Right lung (tissue), 5 donors: Measurements from ENCODE around the gene TULP4. TPM values are rescaled to one million over a fixed set of nuclear protein-coding genes. Genes with fewer than 3 reads are reported as not detected.

ENCODE experiments used
- DNase-seq, 2 donors: peaks; one replicate each; pipeline ENCODE4 v3.0.0-alpha.2; 2013
- polyA plus RNA-seq, 5 donors: library from polyadenylated mRNA; unstranded; fragments of 120-200 nt; gene quantifications; one replicate each; pipeline versions ENCODE4 v1.2.1 to v1.2.3, GENCODE V29; 2013; ENCODE audit warnings: inconsistent platforms in 1 of 5, low replicate concordance in 1 of 5; ENCODE audit not compliant: insufficient read length in 5 of 5, insufficient read depth in 1 of 5

TULP4 gene
- polyA plus RNA-seq, 5 donors: 13.1 to 20.1 (median 16.9) TPM

DNA sequence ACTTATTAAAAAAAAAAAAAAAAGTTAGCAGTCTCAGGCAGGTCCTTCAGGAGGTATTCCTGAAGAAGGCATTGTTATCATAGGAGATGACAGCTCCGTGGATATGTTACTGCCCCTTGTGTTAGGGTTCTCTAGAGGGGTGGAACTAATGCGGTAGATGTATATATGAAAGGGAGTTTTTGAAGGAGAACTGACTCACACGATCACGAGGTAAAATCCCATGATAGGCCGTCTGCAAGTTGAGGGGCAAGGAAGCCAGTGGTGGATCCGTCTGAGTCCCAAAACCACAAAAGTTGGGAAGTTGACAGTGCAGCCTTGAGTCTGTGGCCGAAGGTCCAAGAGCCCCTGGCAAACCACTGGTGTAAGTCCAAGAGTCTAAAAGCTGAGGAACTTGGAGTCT is 103.4 kb downstream of the TULP4 start:
- no peak for DNase-seq

DNA sequence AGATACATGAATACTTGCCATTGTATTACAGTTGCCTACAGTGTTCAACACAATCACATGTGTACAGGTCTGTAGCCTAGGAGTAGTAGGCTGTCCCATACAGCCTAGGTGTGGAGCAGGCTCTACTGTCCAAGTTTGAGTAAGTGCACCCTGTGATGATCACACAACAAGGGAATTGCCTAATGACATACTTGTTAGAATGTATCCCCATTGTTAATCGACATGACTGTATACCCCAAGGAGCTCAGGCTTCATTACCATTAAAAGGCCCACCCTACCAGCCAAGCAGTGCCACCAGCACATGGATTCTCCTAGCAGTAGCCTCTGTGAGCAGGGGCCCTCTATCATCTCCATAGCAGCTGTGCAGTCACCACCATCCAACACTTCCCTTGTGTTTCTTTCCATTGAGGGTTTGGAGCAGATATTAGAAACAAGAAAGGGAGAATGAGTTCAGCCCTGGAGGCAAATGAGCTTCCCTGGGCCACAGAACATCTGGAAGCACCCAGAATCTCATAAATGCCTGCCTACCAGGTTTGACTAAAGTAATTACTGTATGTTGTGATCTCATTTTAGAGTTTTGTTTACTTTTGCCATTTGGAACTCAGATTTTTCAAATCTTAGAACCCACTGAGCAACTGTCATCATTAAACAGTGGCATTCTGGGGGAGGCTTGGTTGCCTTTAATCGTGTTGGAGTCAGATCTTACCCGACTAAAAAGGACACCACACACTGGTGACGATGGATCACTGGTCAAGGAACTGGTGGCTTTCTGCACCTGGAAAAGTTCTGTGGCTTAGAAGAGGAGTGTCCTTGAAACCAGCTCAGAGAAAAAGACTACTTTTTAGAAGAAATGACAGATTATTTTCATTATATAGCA is 104.9 kb downstream of the TULP4 start:
- no peak for DNase-seq

DNA sequence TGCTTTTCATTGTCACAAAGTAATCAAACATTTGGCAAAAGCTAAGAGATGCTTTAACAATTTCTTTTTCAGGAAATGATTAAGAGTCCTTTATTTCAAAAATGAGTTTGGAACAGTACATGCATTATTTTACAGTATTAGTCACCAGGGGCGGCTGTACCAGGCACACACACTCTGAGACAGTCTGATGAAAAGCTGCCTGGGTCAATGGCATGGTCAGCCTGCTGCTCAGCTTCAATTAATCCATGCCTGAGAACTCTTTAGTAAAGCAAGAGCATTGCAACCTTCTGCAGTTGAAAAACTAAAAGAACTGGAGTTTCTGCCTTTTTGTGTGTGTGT is 105.5 kb downstream of the TULP4 start:
- no peak for DNase-seq

DNA sequence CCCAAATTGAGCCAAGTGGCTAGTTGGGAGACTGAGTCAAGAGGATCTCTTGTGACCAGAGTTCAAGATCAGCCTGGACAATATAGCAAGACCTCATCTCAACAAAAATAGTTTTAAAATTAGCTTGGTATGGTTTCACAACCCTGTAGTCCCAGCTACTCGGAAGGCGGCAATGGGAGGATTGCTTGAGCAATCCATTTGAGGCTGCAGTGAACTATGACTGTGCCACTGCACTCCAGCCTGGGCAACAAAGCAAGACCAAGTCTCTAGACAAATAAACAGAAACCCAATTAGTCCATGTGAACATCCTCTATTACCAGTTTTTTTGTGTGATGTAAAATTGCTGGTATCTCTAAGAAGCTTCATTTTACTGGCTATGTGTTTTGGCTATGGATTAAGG is 106.2 kb downstream of the TULP4 start:
- DNase-seq: no peak

DNA sequence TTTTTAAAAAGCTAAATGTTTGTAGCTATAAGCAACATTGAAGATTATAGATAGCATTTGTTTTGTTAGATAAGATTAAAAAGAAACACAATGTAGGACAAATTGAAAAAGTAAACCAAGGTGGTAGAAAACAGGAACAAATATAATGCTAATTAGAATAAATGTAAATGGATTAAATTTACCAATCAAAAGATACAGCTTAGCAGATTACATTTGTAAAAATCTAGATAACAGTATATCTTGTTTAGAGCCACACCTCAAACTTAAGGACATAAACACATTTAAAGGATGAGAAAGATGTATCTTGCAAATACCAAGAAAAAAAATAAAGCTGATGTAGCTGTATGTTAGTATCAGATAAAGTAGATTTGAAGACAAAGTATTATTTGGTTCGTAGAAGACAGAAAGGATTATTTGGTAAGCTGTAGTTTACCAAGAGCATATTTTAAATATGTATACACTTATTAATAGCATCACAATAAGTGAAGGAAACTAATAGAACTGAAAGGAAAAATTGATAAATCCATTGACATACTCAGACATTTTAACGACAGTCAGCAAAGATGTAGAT is 107.2 kb downstream of the TULP4 start:
- no peak for DNase-seq

DNA sequence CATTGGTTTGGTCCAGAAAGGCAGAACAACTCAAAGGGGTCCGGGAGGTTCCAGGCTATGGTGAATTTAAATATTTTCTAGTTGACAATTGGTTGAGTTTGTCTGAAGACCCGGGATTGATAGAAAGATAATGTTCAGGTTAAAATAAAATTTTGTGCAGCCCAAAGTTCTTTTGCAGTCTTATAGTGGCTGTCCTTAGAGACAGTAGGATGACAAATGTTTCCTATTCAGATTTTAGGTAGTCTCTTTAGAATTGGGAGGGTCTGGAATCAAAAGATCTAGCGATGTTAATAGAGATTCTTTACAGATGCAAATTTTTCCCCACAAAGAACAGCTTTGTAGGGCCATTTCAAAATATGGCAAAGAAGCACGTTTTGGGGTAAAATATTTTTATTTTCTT is 109.1 kb downstream of the TULP4 start:
- DNase-seq: no peak

DNA sequence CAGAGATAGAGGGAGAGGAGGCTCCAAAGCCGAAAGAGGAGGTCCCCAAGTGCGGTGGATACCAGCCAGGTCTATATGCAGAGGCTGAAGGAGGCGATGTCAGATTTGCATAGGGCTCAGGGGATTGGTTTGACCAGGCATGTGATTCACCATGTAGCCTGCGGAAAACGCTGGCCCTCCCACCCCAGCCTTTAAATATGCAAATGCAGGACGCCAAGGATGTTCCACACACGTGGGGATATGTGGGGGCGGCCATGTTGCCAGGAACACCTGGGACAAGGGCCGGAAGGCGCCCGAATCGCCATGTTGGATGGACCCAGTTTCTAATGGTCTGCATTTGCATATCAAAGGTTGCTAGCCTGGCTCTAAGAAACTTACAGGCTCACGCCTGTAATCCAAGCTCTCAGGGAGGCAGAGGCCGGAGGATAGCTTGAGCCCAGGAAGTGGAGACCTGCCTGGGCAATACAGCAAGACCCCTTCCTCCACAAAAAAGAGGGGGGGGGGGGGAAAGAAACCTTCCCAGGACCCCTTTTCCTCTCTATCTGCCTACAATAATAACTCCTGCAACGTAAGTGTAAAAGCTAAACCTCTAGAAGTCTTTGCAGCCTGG is 110.5 kb downstream of the TULP4 start:
- DNase-seq: no peak

DNA sequence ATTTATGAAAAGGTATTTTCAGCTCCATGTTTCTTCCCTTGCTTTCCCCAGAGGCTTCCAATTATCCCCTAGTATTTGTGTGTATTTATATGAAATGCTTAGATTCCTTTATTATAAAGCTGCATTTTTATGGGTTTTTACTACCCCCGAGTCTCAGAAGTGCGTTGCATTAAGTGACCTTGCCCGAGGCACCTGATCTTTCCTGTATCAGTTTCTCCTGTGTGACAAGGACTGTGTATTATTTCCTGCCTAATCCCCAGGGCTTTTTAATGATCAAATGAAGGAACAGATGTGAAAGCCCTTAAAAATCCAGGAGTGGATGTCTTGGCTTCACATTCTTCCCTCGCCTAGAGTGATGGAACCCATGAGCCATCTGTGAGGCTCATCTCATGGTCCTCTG is 118.8 kb downstream of the TULP4 start:
- no peak for DNase-seq

DNA sequence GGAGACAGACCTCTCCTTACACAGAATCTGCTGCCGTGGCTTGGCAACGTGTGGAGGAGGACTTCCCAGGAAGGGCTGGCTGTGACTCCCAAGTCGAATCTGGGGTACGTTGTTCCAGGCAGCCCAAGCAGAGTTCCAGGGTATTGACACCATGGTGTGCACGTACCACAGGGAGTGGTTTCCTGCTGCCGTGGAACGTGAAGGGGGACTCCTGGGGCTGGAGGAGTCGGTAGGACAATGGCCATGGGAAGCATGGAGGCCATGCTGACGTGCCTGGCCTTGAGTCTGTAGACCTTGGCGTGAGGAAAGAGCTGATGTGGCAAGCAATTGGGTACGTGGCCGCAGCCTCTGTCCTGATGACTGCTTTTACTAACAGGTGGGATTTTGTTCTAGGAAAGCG is 119.3 kb downstream of the TULP4 start:
- no peak for DNase-seq

DNA sequence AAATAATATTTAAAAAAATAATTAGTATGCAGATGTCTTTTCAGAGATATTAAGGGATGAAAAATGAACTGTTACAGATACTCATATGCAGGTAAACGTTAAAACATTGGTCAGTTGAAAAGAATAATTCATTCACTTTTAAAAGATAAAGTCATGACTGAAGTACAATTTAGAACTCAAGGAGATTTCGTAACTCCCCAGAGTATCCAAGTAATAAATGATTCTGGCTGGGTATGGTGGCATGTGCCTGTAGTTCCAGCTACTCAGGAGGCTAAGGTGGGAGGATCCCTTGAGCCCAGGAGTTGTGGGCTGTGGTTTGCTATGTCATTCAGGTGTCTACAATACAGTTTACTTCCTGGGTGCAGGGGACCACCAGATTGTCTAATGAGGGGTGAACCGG is 125.3 kb downstream of the TULP4 start:
- DNase-seq: no peak

DNA sequence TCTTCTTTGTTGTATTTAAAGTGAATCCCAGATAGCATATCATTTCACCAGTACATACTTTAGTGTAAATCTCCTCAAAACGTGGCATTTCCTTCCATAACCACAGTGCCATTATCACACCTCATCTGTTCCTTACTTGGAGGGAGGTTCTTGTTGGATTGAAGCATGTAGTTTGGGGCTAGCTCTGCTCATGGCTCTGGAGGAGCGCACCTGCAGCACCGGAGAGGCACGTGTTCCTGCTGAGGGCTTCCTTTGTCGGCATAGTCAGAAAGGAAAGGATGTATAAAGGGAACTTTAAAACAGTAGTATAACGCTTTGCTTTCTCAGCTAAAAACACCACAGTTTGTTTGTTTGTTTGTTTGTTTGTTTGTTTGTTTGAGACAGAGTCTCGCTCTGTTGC is 126.0 kb downstream of the TULP4 start:
- DNase-seq: no peak

DNA sequence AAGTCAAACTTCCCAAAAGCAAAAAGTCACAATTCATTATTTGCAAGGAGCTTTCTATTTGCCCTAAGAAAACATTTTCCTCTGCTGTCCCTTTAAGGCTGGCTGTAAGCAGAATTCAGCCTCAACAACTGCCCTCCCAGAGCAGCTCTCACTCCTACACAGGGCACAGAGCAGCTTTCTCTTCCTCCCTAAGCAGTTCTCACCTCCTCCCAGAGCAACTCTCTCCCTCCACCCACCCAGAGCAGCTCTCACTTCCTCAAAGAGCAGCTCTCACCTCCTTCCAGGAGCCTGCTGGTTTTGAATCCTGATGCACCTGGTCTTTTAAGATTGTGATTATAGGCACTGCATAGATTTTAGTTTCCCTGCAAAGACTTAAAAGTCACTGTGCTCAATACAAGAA is 127.0 kb downstream of the TULP4 start:
- no peak for DNase-seq

DNA sequence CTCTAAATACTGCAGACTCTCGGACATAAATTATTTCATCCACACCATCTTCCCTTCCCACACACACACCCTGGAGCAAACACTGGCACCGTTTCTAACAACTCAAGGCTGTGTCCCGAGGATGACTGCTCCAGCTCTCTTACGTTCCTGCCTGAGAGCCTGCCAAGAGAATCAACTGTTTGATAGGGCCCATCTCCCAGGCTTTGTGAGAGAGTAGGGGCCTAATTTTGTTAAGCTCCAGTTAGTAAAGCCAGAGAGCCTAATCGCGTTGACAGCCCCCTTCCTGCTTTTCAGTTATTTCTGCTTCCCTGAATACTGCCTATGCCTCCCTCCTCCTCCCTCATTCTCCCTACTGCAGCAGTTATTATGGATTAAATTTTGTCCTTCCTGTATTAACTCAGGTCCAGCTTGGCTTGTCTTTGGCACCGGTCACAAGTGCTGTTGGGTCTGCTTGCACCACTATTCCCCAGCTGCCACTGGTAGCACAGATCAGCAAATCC is 129.5 kb downstream of the TULP4 start:
- DNase-seq: peak; percentile 49 to 60

DNA sequence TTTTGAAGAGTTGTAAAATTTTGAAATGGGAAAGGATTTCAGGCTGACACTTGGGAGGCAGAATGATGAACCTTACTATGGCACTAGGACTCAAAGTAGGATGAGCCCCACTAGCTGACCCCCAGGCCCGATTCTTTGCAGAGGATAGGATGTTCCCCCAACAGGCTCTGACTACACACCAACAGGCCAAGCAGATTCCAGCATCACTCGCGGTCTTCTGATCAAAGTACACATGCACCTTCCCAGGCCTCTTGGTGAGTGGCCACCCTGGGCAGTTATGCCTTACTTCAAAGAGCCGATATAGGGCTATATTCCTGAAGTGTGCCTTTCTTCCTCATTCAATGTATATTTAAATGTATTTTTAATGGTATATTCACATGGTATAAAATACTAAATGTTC is 130.0 kb downstream of the TULP4 start:
- DNase-seq: no peak

DNA sequence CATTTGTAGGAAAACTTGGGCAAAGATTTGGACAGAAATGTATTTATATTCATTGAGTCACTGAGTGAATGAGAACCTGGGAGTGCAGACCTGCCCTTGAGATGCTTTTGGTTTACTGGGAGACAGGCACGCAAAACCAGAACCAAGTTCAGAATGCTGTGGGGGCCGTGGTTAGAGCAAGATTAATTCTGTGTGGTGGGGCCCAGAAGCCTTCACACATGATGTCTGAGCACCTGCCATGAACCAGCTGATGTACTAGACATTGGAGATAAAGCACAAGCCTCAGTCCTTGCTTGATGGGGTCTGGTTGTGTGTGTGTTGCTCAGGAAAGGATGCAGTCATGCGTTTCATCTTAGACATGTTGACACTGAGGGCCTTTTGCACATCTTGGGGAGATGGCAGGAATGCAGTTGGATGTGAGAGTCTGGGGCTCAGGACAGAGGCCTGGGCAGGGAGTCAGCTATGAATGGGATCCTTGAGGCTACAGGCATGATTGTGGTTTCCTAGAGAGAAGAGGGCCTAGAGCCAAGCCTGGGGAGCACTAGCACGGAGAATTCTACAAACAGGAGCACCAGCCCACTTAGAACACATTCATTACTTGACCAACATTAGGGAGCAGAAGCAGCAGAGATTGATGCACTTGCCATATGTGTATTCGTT is 133.3 kb downstream of the TULP4 start:
- no peak for DNase-seq

DNA sequence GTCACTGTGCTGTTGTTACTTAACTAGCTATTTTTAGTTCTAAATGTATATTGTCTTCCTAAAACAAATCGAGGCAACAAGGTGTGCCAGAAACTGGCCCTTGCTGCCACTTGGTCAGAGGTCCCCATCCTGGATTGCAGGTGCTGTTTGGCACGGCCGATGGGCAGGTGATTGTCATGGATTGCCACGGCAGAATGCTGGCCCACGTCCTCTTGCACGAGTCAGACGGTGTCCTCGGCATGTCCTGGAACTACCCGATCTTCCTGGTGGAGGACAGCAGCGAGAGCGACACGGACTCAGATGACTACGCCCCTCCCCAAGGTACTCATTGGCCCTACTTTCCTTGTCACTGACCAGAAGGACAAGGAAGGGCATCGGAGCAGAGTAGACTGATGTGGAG is 136.6 kb downstream of the TULP4 start:
- DNase-seq: no peak

DNA sequence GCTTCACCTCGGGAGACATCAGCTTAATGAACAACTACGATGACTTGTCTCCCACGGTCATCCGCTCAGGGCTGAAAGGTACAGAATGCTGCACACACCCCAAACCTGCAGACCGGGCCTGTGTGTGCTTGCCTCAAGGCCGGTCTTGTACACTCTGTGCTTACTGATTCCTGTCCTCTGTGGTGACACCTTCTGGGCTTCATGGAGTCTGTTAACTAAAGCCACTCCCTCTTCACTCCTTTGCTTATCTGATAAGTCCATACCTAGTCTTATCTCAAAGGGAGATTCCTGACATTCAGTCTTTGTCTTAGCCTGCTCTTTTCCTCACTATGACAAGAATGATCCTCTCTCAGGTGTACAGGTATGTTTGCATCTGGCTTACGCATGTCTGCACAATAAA is 139.9 kb downstream of the TULP4 start:
- no peak for DNase-seq

DNA sequence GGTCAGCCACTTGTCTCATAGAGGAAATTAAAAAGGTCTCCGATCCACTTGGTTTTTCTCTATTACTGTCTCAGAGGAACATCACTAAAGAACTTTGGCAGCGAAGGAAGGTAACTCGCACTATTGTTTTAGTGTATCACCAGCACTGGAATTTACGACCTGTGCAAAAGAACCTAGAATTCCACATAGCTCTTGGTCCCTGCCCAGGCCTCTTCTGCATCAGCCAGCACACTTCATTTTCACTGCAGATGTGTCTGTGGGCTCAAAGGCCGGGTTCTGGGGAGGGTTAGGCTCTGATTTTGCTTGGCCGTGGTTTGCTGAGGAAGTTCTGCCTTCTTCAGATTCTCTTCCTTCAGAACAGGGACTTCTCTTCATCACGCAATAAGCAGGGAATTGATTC is 144.9 kb downstream of the TULP4 start:
- DNase-seq: no peak

DNA sequence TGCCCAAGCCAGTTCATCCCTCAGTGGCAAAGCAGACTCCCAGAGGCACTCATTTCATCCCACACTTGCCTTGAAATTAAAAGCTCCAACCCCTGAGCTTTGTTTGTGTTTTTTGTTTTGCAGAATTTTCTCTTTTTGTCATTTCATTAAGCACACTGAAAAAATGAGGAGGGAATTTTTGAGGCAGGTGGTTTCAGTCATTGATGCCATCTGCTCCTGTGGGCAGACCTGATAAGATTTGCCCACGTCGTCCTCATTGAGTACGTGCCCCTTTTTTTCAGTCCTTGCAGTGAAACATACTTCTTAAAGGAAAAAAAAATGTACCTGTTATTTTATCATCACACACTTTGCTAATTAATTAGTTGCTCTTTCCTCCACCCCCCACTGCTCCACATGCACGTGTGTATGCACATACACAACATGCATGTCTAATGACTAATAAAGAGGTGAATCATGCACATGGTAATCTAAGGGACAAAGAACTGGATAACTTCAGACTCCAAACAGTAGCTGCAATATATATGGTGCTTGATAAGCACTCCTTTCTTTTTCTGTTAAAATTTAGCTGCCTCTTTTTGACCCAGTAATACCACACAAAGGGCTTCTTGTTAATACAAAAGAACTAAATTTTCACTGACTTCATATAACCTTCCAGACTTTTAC is 145.5 kb downstream of the TULP4 start:
- no peak for DNase-seq

DNA sequence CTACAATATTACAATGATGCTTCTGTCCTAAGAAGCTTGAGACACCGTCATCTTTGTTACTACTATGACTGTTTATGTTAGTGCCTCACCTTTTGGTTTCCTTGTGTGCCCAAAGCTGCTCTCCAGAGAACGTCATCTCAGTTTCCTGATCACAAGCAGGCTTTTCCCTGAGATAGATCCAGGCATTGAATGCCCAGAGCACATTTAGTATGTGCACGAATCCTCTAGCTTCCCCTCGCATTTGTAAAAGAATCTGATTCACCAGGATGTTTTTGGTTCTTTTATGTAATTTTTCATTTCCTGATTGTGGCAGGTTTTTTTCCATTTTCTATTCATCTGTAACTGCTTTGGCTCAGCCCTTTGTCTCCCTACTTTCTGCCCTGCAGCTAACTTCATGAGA is 147.5 kb downstream of the TULP4 start:
- DNase-seq: no peak

DNA sequence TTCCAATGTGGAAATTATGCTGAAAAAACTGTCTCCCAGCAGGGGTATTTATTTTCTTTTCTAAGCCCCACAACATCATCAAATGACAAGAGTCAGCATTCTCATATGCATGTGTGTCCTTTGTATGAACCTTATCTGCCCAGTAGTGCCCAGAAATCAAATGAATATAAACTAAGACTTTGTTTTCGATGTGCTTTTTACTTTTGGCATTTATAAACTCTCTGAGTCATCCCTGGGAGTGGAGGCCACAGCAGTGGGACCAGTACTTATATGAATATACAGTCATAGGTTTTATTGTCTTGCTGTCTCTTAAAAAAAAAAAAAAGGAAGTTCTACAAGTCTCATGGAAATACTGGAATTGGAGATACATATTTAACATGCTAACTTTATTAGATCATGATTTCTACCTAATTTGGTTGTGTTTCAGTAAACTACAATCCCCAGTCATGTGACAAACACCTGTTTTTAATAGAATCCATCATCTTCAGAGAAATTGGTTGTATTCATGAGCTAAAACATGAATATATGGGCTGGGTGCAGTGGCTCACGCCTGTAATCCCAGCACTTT is 148.4 kb downstream of the TULP4 start:
- DNase-seq: no peak

DNA sequence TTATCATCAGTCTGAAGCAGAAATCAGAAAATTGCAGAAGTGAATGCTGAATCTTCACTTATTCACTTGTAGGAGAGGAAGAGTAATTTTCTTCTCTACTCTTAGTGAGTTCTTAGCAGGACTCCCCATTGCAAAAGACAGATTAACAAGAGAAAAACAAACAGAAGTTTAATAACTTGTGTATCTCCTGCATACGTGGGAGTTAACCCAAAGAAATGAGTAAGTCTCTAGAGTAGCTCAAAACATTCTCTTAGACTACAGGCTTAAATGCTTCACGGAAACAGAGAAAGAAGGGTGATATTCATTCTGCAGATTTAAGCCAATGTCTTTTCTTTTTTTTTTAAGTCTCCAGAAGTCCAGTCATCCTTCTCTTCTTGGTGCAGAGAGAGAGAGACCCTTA is 149.7 kb downstream of the TULP4 start:
- DNase-seq: no peak
